ENCODE data around the gene TRIM38.

Gene TRIM38

DNA sequence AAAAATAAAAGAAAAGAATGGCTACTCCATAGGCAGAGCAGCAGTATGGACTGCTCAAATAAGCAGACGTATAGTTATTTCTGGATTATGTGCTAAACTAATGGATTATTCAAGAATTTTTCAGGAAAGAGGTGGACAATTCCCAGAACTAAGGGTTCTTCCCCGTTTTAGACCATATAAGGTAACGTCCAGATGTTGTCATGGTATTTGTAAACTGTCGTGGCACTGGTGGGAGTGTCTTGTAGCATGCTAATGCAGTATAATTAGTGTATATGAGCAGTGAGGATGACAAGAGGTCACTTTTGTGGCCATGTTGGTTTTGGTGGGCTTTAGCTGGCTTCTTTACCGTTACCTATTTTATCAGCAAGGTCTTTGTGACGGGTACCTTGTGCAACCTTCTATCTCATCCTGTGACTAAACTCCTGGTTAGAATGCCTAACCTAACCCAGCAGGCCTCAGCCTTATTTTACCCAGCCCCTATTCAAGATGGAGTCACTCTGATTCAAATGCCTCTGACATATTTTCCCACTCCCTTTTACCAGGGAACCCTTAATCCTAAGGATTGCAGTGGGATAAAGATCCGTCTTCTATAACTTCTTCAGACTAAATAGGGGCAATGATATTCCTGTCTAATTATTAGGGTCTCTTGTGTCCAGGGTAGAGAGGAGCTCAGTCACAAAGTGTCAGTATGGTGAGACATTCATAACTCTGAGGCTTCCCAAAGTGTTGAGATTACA lies 11.1 kb upstream of the TRIM38 start:
- Histone ChIP-seq H3K4me3 (no peak overlapping the region), H3K27ac (no peak overlapping the region), H3K4me1 (no peaks in the 10 kb centered on the region), H3K36me3 (no peaks in the 10 kb centered on the region), H3K9me3 (no peaks in the 10 kb centered on the region), H3K27me3 (no peaks in the 10 kb centered on the region)
- intact Hi-C loops (cut with DNase I; ENCODE audit: low total_unique reads) = no loop called here
- DNase-seq = no peak
- no peak for TF ChIP-seq CTCF (IDR thresholded peaks at IDR 0.05)

DNA sequence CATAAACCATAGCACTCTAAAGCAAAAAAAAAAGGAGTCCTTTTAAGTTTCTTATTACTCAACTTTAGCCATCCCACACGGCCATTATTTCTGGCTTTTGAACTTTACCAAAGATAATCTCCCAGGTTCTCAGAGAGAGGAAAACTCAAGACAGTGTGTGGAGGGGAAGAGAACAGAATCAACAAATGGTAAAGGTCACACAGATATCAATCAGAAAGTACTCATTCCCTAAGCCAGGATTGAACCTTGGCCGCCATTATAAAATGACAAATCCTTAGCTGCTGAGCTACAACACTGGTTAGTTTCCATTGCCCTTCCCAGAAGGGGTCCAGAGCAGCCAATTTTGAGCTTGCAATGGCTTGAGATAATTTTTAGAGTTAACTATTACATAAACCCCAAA lies 10.1 kb upstream of the TRIM38 start:
- no peak for TF ChIP-seq CTCF (IDR thresholded peaks at IDR 0.05)
- no peaks in the 10 kb centered on the region for H3K36me3 ChIP-seq
- intact Hi-C loops (cut with DNase I; ENCODE audit: low total_unique reads) = no loop called here
- H3K27ac ChIP-seq = no peak overlapping the region
- H3K9me3 ChIP-seq = no peaks in the 10 kb centered on the region
- no peak for DNase-seq
- no peaks in the 10 kb centered on the region for H3K27me3 ChIP-seq
- H3K4me3 ChIP-seq = no peak overlapping the region
- H3K4me1 ChIP-seq = no peaks in the 10 kb centered on the region

GRCh38 chr6:25953733-25954132 lies 8.9 kb upstream of the TRIM38 start:
- Histone ChIP-seq H3K9me3 (peaks cover 0 to 1% (median 0%) of the 10 kb centered on the region in 3 donors), H3K27me3 (no peaks in the 10 kb centered on the region), H3K4me1 (no peaks in the 10 kb centered on the region), H3K4me3 (no peak overlapping the region), H3K27ac (no peak overlapping the region), H3K36me3 (no peaks in the 10 kb centered on the region)
- intact Hi-C loops (cut with DNase I; ENCODE audit: low total_unique reads) = no loop called here
- no peak for TF ChIP-seq CTCF (IDR thresholded peaks at IDR 0.05)
- DNase-seq = no peak

DNA sequence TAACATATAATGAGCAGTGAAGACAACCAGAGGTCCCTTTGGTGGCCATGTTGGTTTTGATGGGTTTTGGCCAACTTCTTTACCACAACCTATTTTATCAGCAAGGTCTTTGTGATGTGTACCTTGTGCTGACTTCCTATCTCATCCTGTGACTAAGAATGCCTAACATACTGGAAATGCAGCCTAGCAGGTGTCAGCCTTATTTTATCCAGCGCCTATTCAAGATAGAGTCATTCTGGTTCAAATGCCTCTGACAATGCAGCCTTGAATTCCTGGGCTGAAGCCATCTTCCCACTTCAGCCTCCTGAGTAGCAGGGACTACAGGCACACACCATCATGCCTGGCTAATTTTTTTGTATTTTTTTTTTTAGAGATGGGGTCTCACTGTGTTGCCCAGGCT lies 7.8 kb upstream of the TRIM38 start:
- intact Hi-C loops (cut with DNase I; ENCODE audit: low total_unique reads) = no loop called here
- H3K9me3 ChIP-seq = peaks cover 0 to 3% (median 0%) of the 10 kb centered on the region in 3 donors
- H3K4me1 ChIP-seq = no peaks in the 10 kb centered on the region
- H3K27ac ChIP-seq = no peak overlapping the region
- H3K4me3 ChIP-seq = no peak overlapping the region
- no peak for DNase-seq
- no peak for TF ChIP-seq CTCF (IDR thresholded peaks at IDR 0.05)
- H3K36me3 ChIP-seq = no peaks in the 10 kb centered on the region
- no peaks in the 10 kb centered on the region for H3K27me3 ChIP-seq

GRCh38 chr6:25956226-25956625 lies 6.4 kb upstream of the TRIM38 start:
- DNase-seq = no peak
- no peak for TF ChIP-seq CTCF (IDR thresholded peaks at IDR 0.05)
- Histone ChIP-seq H3K4me1 (no peaks in the 10 kb centered on the region), H3K27ac (no peak overlapping the region), H3K27me3 (no peaks in the 10 kb centered on the region), H3K9me3 (peaks cover 0 to 3% (median 0%) of the 10 kb centered on the region in 3 donors), H3K4me3 (no peak overlapping the region), H3K36me3 (no peaks in the 10 kb centered on the region)
- intact Hi-C loops (cut with DNase I; ENCODE audit: low total_unique reads) = no loop called here
